Measurements from ENCODE around the gene EIF4EBP3. TPM values are rescaled to one million over a fixed set of nuclear protein-coding genes. Genes with fewer than 3 reads are reported as not detected.

EIF4EBP3 gene
- total RNA-seq, 1 donor from 2014 or later, result not detected

GRCh38 chr5:140545606-140546005 is 1.9 kb upstream of the EIF4EBP3 start:
- Histone ChIP-seq H3K9me3 (ENCODE audit: control insufficient read depth in 3 of 3, low read length in 3 of 3) (no peaks in the 10 kb centered on the region), H3K9ac (ENCODE audit: low read depth in 1 of 3, low read length in 3 of 3) (no peak overlapping the region), H3K36me3 (ENCODE audit: control insufficient read depth in 3 of 3, insufficient read depth in 3 of 3, low read length in 3 of 3) (peaks cover 12 to 43% (median 41%) of the 10 kb centered on the region in 3 donors), H3K4me1 (ENCODE audit: control insufficient read depth in 3 of 3, insufficient read depth in 3 of 3, low read length in 3 of 3) (peaks cover 41 to 44% (median 43%) of the 10 kb centered on the region in 3 donors), H3K4me3 (ENCODE audit: low read length in 3 of 3) (no peak overlapping the region), H3K27ac (ENCODE audit: low read depth, low read length) (peak overlapping the region; percentile 99), H3K27me3 (ENCODE audit: control insufficient read depth in 3 of 3, insufficient read depth in 3 of 3, low read length in 3 of 3) (no peaks in the 10 kb centered on the region)

GRCh38 chr5:140546851-140547507 is 483 bp upstream of the EIF4EBP3 start:
- Histone ChIP-seq H3K9me3 (ENCODE audit: control insufficient read depth in 3 of 3, low read length in 3 of 3) (no peaks in the 10 kb centered on the region), H3K27me3 (ENCODE audit: control insufficient read depth in 3 of 3, insufficient read depth in 3 of 3, low read length in 3 of 3) (no peaks in the 10 kb centered on the region), H3K36me3 (ENCODE audit: control insufficient read depth in 3 of 3, insufficient read depth in 3 of 3, low read length in 3 of 3) (peaks cover 19 to 43% (median 42%) of the 10 kb centered on the region in 3 donors), H3K4me3 (ENCODE audit: low read length in 3 of 3) (peak overlapping the region; percentile 41 to 65 (median 64)), H3K9ac (ENCODE audit: low read depth in 1 of 3, low read length in 3 of 3) (peak overlapping the region; percentile 24 to 97 (median 44)), H3K27ac (ENCODE audit: low read depth, low read length) (peak overlapping the region; percentile 99), H3K4me1 (ENCODE audit: control insufficient read depth in 3 of 3, insufficient read depth in 3 of 3, low read length in 3 of 3) (peaks cover 41 to 47% (median 46%) of the 10 kb centered on the region in 3 donors)

- H3K36me3 ChIP-seq (ENCODE audit: control insufficient read depth in 3 of 3, insufficient read depth in 3 of 3, low read length in 3 of 3), result peaks cover 14 to 39% (median 36%) of the 10 kb centered on the region in 3 donors
Observed at GRCh38 chr5:140548300-140548688, 832 bp downstream of the EIF4EBP3 start.

GRCh38 chr5:140548791-140549190 is 1.3 kb downstream of the EIF4EBP3 start:
- peak overlapping the region; percentile 99 for H3K27ac ChIP-seq (ENCODE audit: low read depth, low read length)
- H3K4me1 ChIP-seq (ENCODE audit: control insufficient read depth in 3 of 3, insufficient read depth in 3 of 3, low read length in 3 of 3), result peaks cover 41 to 50% (median 47%) of the 10 kb centered on the region in 3 donors
- peak overlapping the region; percentile 94 to 97 (median 95) for H3K9ac ChIP-seq (ENCODE audit: low read depth in 1 of 3, low read length in 3 of 3)
- H3K36me3 ChIP-seq (ENCODE audit: control insufficient read depth in 3 of 3, insufficient read depth in 3 of 3, low read length in 3 of 3), result peaks cover 14 to 39% (median 34%) of the 10 kb centered on the region in 3 donors
- H3K4me3 ChIP-seq (ENCODE audit: low read length in 3 of 3), result peak overlapping the region; percentile 80 to 84 (median 83)
- no peaks in the 10 kb centered on the region for H3K27me3 ChIP-seq (ENCODE audit: control insufficient read depth in 3 of 3, insufficient read depth in 3 of 3, low read length in 3 of 3)
- H3K9me3 ChIP-seq (ENCODE audit: control insufficient read depth in 3 of 3, low read length in 3 of 3), result no peaks in the 10 kb centered on the region

More at GRCh38 chr5:140548300-140548688, 832 bp downstream of the EIF4EBP3 start:
- H3K27ac ChIP-seq (ENCODE audit: low read depth, low read length), result peak overlapping the region; percentile 99
- peak overlapping the region; percentile 80 to 84 (median 83) for H3K4me3 ChIP-seq (ENCODE audit: low read length in 3 of 3)
- H3K27me3 ChIP-seq (ENCODE audit: control insufficient read depth in 3 of 3, insufficient read depth in 3 of 3, low read length in 3 of 3), result no peaks in the 10 kb centered on the region
- no peaks in the 10 kb centered on the region for H3K9me3 ChIP-seq (ENCODE audit: control insufficient read depth in 3 of 3, low read length in 3 of 3)
- H3K9ac ChIP-seq (ENCODE audit: low read depth in 1 of 3, low read length in 3 of 3), result peak overlapping the region; percentile 94 to 97 (median 95)
- H3K4me1 ChIP-seq (ENCODE audit: control insufficient read depth in 3 of 3, insufficient read depth in 3 of 3, low read length in 3 of 3), result peaks cover 41 to 47% (median 46%) of the 10 kb centered on the region in 3 donors

- H3K9me3 ChIP-seq (ENCODE audit: control insufficient read depth in 3 of 3, low read length in 3 of 3), result no peaks in the 10 kb centered on the region
- peaks cover 43 to 54% (median 47%) of the 10 kb centered on the region in 3 donors for H3K4me1 ChIP-seq (ENCODE audit: control insufficient read depth in 3 of 3, insufficient read depth in 3 of 3, low read length in 3 of 3)
- peak overlapping the region in 1 of 3 donors; percentile 41 for H3K4me3 ChIP-seq (ENCODE audit: low read length in 3 of 3)
- H3K27me3 ChIP-seq (ENCODE audit: control insufficient read depth in 3 of 3, insufficient read depth in 3 of 3, low read length in 3 of 3), result no peaks in the 10 kb centered on the region
- peak overlapping the region; percentile 94 to 97 (median 95) for H3K9ac ChIP-seq (ENCODE audit: low read depth in 1 of 3, low read length in 3 of 3)
- peaks cover 14 to 34% (median 31%) of the 10 kb centered on the region in 3 donors for H3K36me3 ChIP-seq (ENCODE audit: control insufficient read depth in 3 of 3, insufficient read depth in 3 of 3, low read length in 3 of 3)
- H3K27ac ChIP-seq (ENCODE audit: low read depth, low read length), result peak overlapping the region; percentile 99
Observed at GRCh38 chr5:140549237-140550144, 2.0 kb downstream of the EIF4EBP3 start.

- peaks cover 14 to 29% (median 25%) of the 10 kb centered on the region in 3 donors for H3K36me3 ChIP-seq (ENCODE audit: control insufficient read depth in 3 of 3, insufficient read depth in 3 of 3, low read length in 3 of 3)
- peaks cover 45 to 61% (median 47%) of the 10 kb centered on the region in 3 donors for H3K4me1 ChIP-seq (ENCODE audit: control insufficient read depth in 3 of 3, insufficient read depth in 3 of 3, low read length in 3 of 3)
- H3K27me3 ChIP-seq (ENCODE audit: control insufficient read depth in 3 of 3, insufficient read depth in 3 of 3, low read length in 3 of 3), result no peaks in the 10 kb centered on the region
- H3K9ac ChIP-seq (ENCODE audit: low read depth in 1 of 3, low read length in 3 of 3), result peak overlapping the region in 2 of 3 donors; percentile 94 to 97
- H3K4me3 ChIP-seq (ENCODE audit: low read length in 3 of 3), result no peak overlapping the region
- H3K9me3 ChIP-seq (ENCODE audit: control insufficient read depth in 3 of 3, low read length in 3 of 3), result no peaks in the 10 kb centered on the region
- peak overlapping the region; percentile 99 for H3K27ac ChIP-seq (ENCODE audit: low read depth, low read length)
Observed at GRCh38 chr5:140550147-140551079, 3.0 kb downstream of the EIF4EBP3 start.

- Histone ChIP-seq H3K36me3 (ENCODE audit: control insufficient read depth in 3 of 3, insufficient read depth in 3 of 3, low read length in 3 of 3) (peaks cover 14 to 29% (median 25%) of the 10 kb centered on the region in 3 donors), H3K9me3 (ENCODE audit: control insufficient read depth in 3 of 3, low read length in 3 of 3) (no peaks in the 10 kb centered on the region), H3K4me1 (ENCODE audit: control insufficient read depth in 3 of 3, insufficient read depth in 3 of 3, low read length in 3 of 3) (peaks cover 48 to 64% (median 51%) of the 10 kb centered on the region in 3 donors), H3K4me3 (ENCODE audit: low read length in 3 of 3) (no peak overlapping the region), H3K9ac (ENCODE audit: low read depth in 1 of 3, low read length in 3 of 3) (no peak overlapping the region), H3K27me3 (ENCODE audit: control insufficient read depth in 3 of 3, insufficient read depth in 3 of 3, low read length in 3 of 3) (no peaks in the 10 kb centered on the region), H3K27ac (ENCODE audit: low read depth, low read length) (no peak overlapping the region)
Observed at GRCh38 chr5:140551872-140552271, 4.4 kb downstream of the EIF4EBP3 start.

GRCh38 chr5:140553657-140554056 is 6.2 kb downstream of the EIF4EBP3 start:
- Histone ChIP-seq H3K4me3 (ENCODE audit: low read length in 3 of 3) (no peak overlapping the region), H3K27me3 (ENCODE audit: control insufficient read depth in 3 of 3, insufficient read depth in 3 of 3, low read length in 3 of 3) (no peaks in the 10 kb centered on the region), H3K36me3 (ENCODE audit: control insufficient read depth in 3 of 3, insufficient read depth in 3 of 3, low read length in 3 of 3) (peaks cover 17 to 35% (median 25%) of the 10 kb centered on the region in 3 donors), H3K9me3 (ENCODE audit: control insufficient read depth in 3 of 3, low read length in 3 of 3) (no peaks in the 10 kb centered on the region), H3K9ac (ENCODE audit: low read depth in 1 of 3, low read length in 3 of 3) (no peak overlapping the region), H3K27ac (ENCODE audit: low read depth, low read length) (no peak overlapping the region), H3K4me1 (ENCODE audit: control insufficient read depth in 3 of 3, insufficient read depth in 3 of 3, low read length in 3 of 3) (peaks cover 37 to 54% (median 43%) of the 10 kb centered on the region in 3 donors)

- peaks cover 29 to 46% (median 35%) of the 10 kb centered on the region in 3 donors for H3K4me1 ChIP-seq (ENCODE audit: control insufficient read depth in 3 of 3, insufficient read depth in 3 of 3, low read length in 3 of 3)
- H3K9ac ChIP-seq (ENCODE audit: low read depth in 1 of 3, low read length in 3 of 3), result no peak overlapping the region
- H3K9me3 ChIP-seq (ENCODE audit: control insufficient read depth in 3 of 3, low read length in 3 of 3), result no peaks in the 10 kb centered on the region
- H3K4me3 ChIP-seq (ENCODE audit: low read length in 3 of 3), result no peak overlapping the region
- H3K36me3 ChIP-seq (ENCODE audit: control insufficient read depth in 3 of 3, insufficient read depth in 3 of 3, low read length in 3 of 3), result peaks cover 20 to 37% (median 25%) of the 10 kb centered on the region in 3 donors
- no peaks in the 10 kb centered on the region for H3K27me3 ChIP-seq (ENCODE audit: control insufficient read depth in 3 of 3, insufficient read depth in 3 of 3, low read length in 3 of 3)
- no peak overlapping the region for H3K27ac ChIP-seq (ENCODE audit: low read depth, low read length)
Observed at GRCh38 chr5:140554454-140554853, 7.0 kb downstream of the EIF4EBP3 start.
